IMR-90 (cell line): ENCODE data around the gene SORCS1. TPM values are rescaled to one million over a fixed set of nuclear protein-coding genes. Genes with fewer than 3 reads are reported as not detected.

Experiments used
- ATAC-seq: fragments of 200-7000 bp; cut with Tn5 transposase; 2 replicates; pipeline ENCODE4 v1.9.1; 2020; ENCODE audit warnings: low read depth, mild to moderate bottlenecking, moderate library complexity
- BruUV-seq: library from RNA; stranded (reverse); fragments of 400-500 nt; replicated peaks from 2 replicates; lab custom pipeline; 2021; lab: Mats Ljungman, UMichigan
- CTCF ChIA-PET: fragments of 300-600 bp; formaldehyde crosslinking; extraction: SDS; loops from one replicate; lab custom pipeline; 2021; ENCODE audit warnings: antibody characterized with exemption; lab: Yijun Ruan, JAX
- POLR2A ChIA-PET: fragments of 300-600 bp; sonication (Branson Sonifier 250); formaldehyde crosslinking; loops from one replicate; lab custom pipeline; 2022; ENCODE audit warnings: antibody characterized with exemption; ENCODE audit not compliant: unreplicated experiment; lab: Charles Lee
- DNase-seq: peaks from one replicate; pipeline ENCODE4 v3.0.0; 2013
- H2AFZ ChIP-seq: replicated peaks from 2 replicates; pipeline ENCODE3; 2013; ENCODE audit warnings: low read length, mild to moderate bottlenecking; ENCODE audit not compliant: poor library complexity
- H2AK5ac ChIP-seq: 2 replicates; pipeline ENCODE4 v1.6.1; 2013; ENCODE audit warnings: low read depth, low read length, inconsistent platforms
- H2AK9ac ChIP-seq: replicated peaks from 2 replicates; pipeline ENCODE3; 2013; ENCODE audit warnings: mild to moderate bottlenecking, low read depth, low read length, moderate library complexity; ENCODE audit not compliant: poor library complexity
- H2BK120ac ChIP-seq: 2 replicates; pipeline ENCODE4 v1.6.1; 2013; ENCODE audit warnings: low read depth, low read length, inconsistent platforms
- H2BK15ac ChIP-seq: 3 replicates; pipeline ENCODE4 v1.6.1; 2013; ENCODE audit warnings: low read depth, low read length, inconsistent platforms
- H2BK20ac ChIP-seq: 2 replicates; pipeline ENCODE4 v1.6.1; 2013; ENCODE audit warnings: low read depth, mild to moderate bottlenecking, inconsistent platforms, low read length, moderate library complexity
- H2BK5ac ChIP-seq: 2 replicates; pipeline ENCODE4 v1.6.1; 2013; ENCODE audit warnings: mild to moderate bottlenecking, low read depth, low read length, inconsistent platforms; ENCODE audit not compliant: poor library complexity, severe bottlenecking
- H3K14ac ChIP-seq: replicated peaks from 2 replicates; pipeline ENCODE4 v1.6.1; 2013; ENCODE audit warnings: low read depth, low read length, inconsistent platforms
- H3K18ac ChIP-seq: 2 replicates; pipeline ENCODE4 v1.6.1; 2013; ENCODE audit warnings: low read depth, low read length, control low read depth
- H3K23ac ChIP-seq: 2 replicates; pipeline ENCODE4 v1.6.1; 2013; ENCODE audit warnings: low read depth, low read length, inconsistent platforms
- H3K27ac ChIP-seq: 2 replicates; pipeline ENCODE4 v1.5.1; 2013; ENCODE audit warnings: mild to moderate bottlenecking, control low read depth, low read length; ENCODE audit not compliant: insufficient read depth
- H3K27me3 ChIP-seq: 2 replicates; pipeline ENCODE4 v1.6.1; 2013; ENCODE audit warnings: low read length; ENCODE audit not compliant: control insufficient read depth, insufficient read depth
- H3K36me3 ChIP-seq: 2 replicates; pipeline ENCODE4 v1.6.1; 2013; ENCODE audit warnings: low read length, mixed read lengths; ENCODE audit not compliant: control insufficient read depth, insufficient read depth
- H3K4ac ChIP-seq: 2 replicates; pipeline ENCODE4 v1.6.1; 2013; ENCODE audit warnings: low read depth, low read length, inconsistent platforms
- H3K4me1 ChIP-seq: 2 replicates; pipeline ENCODE4 v1.6.1; 2013; ENCODE audit warnings: low read length, mixed read lengths; ENCODE audit not compliant: control insufficient read depth, insufficient read depth
- H3K4me2 ChIP-seq: 2 replicates; pipeline ENCODE4 v1.6.1; 2013; ENCODE audit warnings: low read depth, mild to moderate bottlenecking, control low read depth, low read length, moderate library complexity
- H3K4me3 ChIP-seq: 2 replicates; pipeline ENCODE4 v1.5.1; 2013; ENCODE audit warnings: low read depth, mild to moderate bottlenecking, control low read depth, low read length, moderate library complexity; ENCODE audit not compliant: insufficient read depth
- H3K56ac ChIP-seq: 2 replicates; pipeline ENCODE4 v1.6.1; 2013; ENCODE audit warnings: low read length, inconsistent platforms; ENCODE audit not compliant: insufficient read depth; ENCODE audit errors: extremely low read depth
- H3K79me1 ChIP-seq, 2 experiments: 2 replicates each; pipeline ENCODE4 v1.6.1; 2013; ENCODE audit warnings: low read length in 2 of 2, inconsistent platforms in 1 of 2, low read depth in 1 of 2
- H3K9ac ChIP-seq: 2 replicates; pipeline ENCODE4 v1.6.1; 2013; ENCODE audit warnings: low read depth, low read length, control low read depth
- H3K9me1 ChIP-seq: 2 replicates; pipeline ENCODE4 v1.6.1; 2013; ENCODE audit warnings: low read length, inconsistent platforms; ENCODE audit not compliant: insufficient read depth
- H3K9me3 ChIP-seq: 2 replicates; pipeline ENCODE4 v1.6.1; 2013; ENCODE audit warnings: low read length; ENCODE audit not compliant: control insufficient read depth, insufficient read depth
- H4K20me1 ChIP-seq: 2 replicates; pipeline ENCODE4 v1.6.1; 2013; ENCODE audit warnings: low read length, inconsistent platforms; ENCODE audit not compliant: insufficient read depth
- H4K5ac ChIP-seq: 2 replicates; pipeline ENCODE4 v1.6.1; 2013; ENCODE audit warnings: mild to moderate bottlenecking, low read depth, low read length, control low read depth
- H4K8ac ChIP-seq, 2 experiments: 2 replicates each; pipeline ENCODE4 v1.6.1; 2013; ENCODE audit warnings: low read depth in 2 of 2, low read length in 2 of 2, control low read depth in 1 of 2, inconsistent platforms in 1 of 2
- H4K91ac ChIP-seq: 2 replicates; pipeline ENCODE4 v1.6.1; 2013; ENCODE audit warnings: low read depth, low read length, inconsistent platforms; ENCODE audit not compliant: insufficient read depth
- BHLHE40 ChIP-seq: fragments of 150-350 bp; IDR thresholded peaks from 2 replicates; pipeline ENCODE4 v1.6.1; 2016; ENCODE audit warnings: mild to moderate bottlenecking, low read depth, low read length
- CEBPB ChIP-seq: IDR thresholded peaks from 2 replicates; pipeline ENCODE4 v1.6.1; 2012; ENCODE audit warnings: low read depth, low read length, improper control_type of control experiment
- CHD1 ChIP-seq: IDR thresholded peaks from 2 replicates; pipeline ENCODE4 v1.6.1; 2012; ENCODE audit warnings: low read depth, low read length, improper control_type of control experiment
- FOS ChIP-seq: fragments of 150-350 bp; IDR thresholded peaks from 2 replicates; pipeline ENCODE4 v1.6.1; 2016; ENCODE audit warnings: low read depth, low read length
- MAZ ChIP-seq: IDR thresholded peaks from 2 replicates; pipeline ENCODE4 v1.6.1; 2012; ENCODE audit warnings: low read depth, mild to moderate bottlenecking, low read length, improper control_type of control experiment, moderate library complexity, borderline replicate concordance
- MXI1 ChIP-seq: IDR thresholded peaks from 2 replicates; pipeline ENCODE4 v1.6.1; 2012; ENCODE audit warnings: low read depth, mild to moderate bottlenecking, low read length, moderate library complexity, borderline replicate concordance
- NFE2L2 ChIP-seq: fragments of 150-350 bp; IDR thresholded peaks from 2 replicates; pipeline ENCODE4 v1.6.1; 2016; ENCODE audit warnings: low read depth, mild to moderate bottlenecking, low read length
- POLR2A ChIP-seq: IDR thresholded peaks from 2 replicates; pipeline ENCODE4 v1.6.1; 2012; ENCODE audit warnings: mild to moderate bottlenecking, low read depth, low read length
- RAD21 ChIP-seq: IDR thresholded peaks from 2 replicates; pipeline ENCODE4 v1.6.1; 2012; ENCODE audit warnings: low read length, improper control_type of control experiment
- RCOR1 ChIP-seq: IDR thresholded peaks from 2 replicates; pipeline ENCODE4 v1.6.1; 2012; ENCODE audit warnings: mild to moderate bottlenecking, low read length, improper control_type of control experiment; ENCODE audit not compliant: insufficient replicate concordance
- RFX5 ChIP-seq: IDR thresholded peaks from 2 replicates; pipeline ENCODE4 v1.8.0; 2012; ENCODE audit warnings: low read depth, mild to moderate bottlenecking, low read length, moderate library complexity
- SMC3 ChIP-seq: fragments of 150-350 bp; IDR thresholded peaks from 2 replicates; pipeline ENCODE4 v1.6.1; 2016; ENCODE audit warnings: low read depth, mild to moderate bottlenecking, antibody characterized with exemption, low read length, moderate library complexity
- WGBS, 2 experiments: methylation state at CpG; one replicate each; pipeline versions ENCODE4 v1.1.5 to v1.1.7; 2013; ENCODE audit warnings: missing lambda C conversion rate in 2 of 2; ENCODE audit not compliant: insufficient read length in 1 of 2; ENCODE audit errors: extremely low coverage in 2 of 2; 5-methylcytosine and 5-hydroxymethylcytosine counted together
- dilution Hi-C: fragments of 300-500 bp; cut with HindIII; formaldehyde crosslinking; loops from one replicate; pipeline ENCODE4 v1.14.3; 2018; ENCODE audit warnings: low sequenced_read_pairs; ENCODE audit not compliant: unreplicated experiment
- in situ Hi-C: fragments of 300-500 bp; cut with MboI; formaldehyde crosslinking; loops from 3 replicates; pipeline ENCODE4 v1.14.3; 2019; ENCODE audit warnings: low sequenced_read_pairs, inconsistent platforms, mixed read lengths
- intact Hi-C: fragments of 100-400 bp; cut with micrococcal nuclease; formaldehyde crosslinking; loops from 2 replicates; pipeline ENCODE4 v1.10.0; 2022
- polyA plus RNA-seq, 3 experiments: library from polyadenylated mRNA; depleted of rRNA; stranded (reverse); fragments of >200 nt; gene quantifications; 2 replicates each; pipeline ENCODE4 v1.2.3, GENCODE V29; 2012; ENCODE audit warnings: low replicate concordance in 1 of 3
- total RNA-seq: library from RNA; depleted of rRNA; stranded (reverse); fragments of >200 nt; gene quantifications from 2 replicates; pipeline ENCODE4 v1.2.3, GENCODE V29; 2012
- TF ChIP-seq, protein P1 (sequence below): conservative IDR thresholded peaks from 2 replicates; pipeline ENCODE4 v1.5.1; 2012; ENCODE audit warnings: mild to moderate bottlenecking, low read depth, low read length, improper control_type of control experiment
- TF ChIP-seq, protein P2 (sequence below): fragments of 150-350 bp; IDR thresholded peaks from 2 replicates; pipeline ENCODE4 v1.6.1; 2016; ENCODE audit warnings: low read depth, mild to moderate bottlenecking, low read length, moderate library complexity, borderline replicate concordance
- TF ChIP-seq, protein P3 (sequence below): fragments of 150-350 bp; IDR thresholded peaks from 2 replicates; pipeline ENCODE4 v1.6.1; 2017; ENCODE audit warnings: mild to moderate bottlenecking, antibody characterized with exemption, low read length, low read depth

SORCS1 gene
- total and polyA plus RNA-seq, 2 of the 4 experiments (the other 2 are of a cell fraction), result under 0.01 TPM; not detected in 1

DNA sequence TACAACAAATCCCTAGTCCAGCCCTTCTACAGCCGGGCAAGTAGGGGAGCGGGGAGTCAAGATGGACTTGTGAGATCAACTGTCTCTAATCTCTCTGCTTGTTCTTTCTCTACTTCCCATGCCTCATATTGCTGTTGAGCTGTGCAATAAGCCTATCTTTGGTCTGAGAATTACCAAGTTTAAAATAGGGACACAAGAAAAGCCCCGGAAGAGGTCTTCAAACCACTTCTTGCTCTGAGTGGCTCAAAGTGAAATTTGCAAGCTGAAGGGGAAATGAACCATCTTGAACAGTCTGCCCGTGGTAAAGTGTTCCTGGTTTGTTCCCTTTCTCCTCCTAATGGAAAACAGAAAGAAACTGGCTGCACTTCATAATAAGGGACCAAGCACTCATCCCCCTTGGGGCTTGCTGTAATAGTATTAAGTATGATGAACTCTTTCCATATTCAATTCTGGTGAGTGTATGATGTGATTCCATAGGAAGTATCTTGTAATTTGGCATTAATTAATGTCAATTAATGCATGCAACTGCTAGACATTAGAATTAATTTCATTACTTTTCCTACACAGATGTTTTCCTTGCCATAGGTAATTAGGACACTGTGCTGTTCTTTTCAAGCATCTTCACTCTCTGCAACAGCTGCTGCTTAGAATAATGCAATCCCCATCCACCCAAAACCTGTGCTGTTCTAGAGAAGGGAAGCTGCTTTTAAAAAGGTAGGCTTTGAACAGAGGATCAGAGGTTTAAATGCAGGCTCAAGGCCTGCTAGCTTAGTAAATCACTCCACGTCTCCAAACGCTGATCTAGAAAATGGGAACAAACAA is 449.6 kb downstream of the SORCS1 start:
- H2BK5ac ChIP-seq, result no peak overlapping the region
- no peaks in the 10 kb centered on the region for H3K9me1 ChIP-seq
- no peak overlapping the region for H3K14ac ChIP-seq
- ChIA-PET POLR2A (no interaction called here), CTCF (no interaction called here)
- H3K27ac ChIP-seq, result no peak overlapping the region
- H3K27me3 ChIP-seq, result no peaks in the 10 kb centered on the region
- no peak overlapping the region for H2AK5ac ChIP-seq
- H3K4me3 ChIP-seq, result no peak overlapping the region
- H3K23ac ChIP-seq, result no peak overlapping the region
- H2BK15ac ChIP-seq, result no peak overlapping the region
- no peak overlapping the region for H4K91ac ChIP-seq
- in situ Hi-C loops, result no loop called here
- H3K4me2 ChIP-seq, result no peak overlapping the region
- H2BK120ac ChIP-seq, result no peak overlapping the region
- 0 out of 2 replicates have a peak, but pooled peaks cover 1% of the 10 kb centered on the region for H3K9me3 ChIP-seq
- H4K20me1 ChIP-seq, result no peaks in the 10 kb centered on the region
- H3K4ac ChIP-seq, result no peak overlapping the region
- DNase-seq (no peak), ATAC-seq (no peak)
- H3K36me3 ChIP-seq, result no peaks in the 10 kb centered on the region
- no peak overlapping the region for H2BK20ac ChIP-seq
- H2AFZ ChIP-seq, result no peak overlapping the region
- no peaks in the 10 kb centered on the region for H3K4me1 ChIP-seq
- H3K79me1 ChIP-seq, result no peaks in the 10 kb centered on the region
- no peak overlapping the region for H3K18ac ChIP-seq
- H2AK9ac ChIP-seq, result no peak overlapping the region
- H4K8ac ChIP-seq, result no peak overlapping the region
- intact Hi-C loops, result no loop called here
- WGBS, 2 experiments, result 50% methylated on average over 2 of the region's 6 CpGs; no CpG with 5 or more reads in 1 of the 2 experiments
- H3K9ac ChIP-seq, result no peak overlapping the region
- BruUV-seq, result no TSS peak
- H4K5ac ChIP-seq, result no peak overlapping the region
- dilution Hi-C loops, result no loop called here
- no peak overlapping the region for H3K56ac ChIP-seq
- TF ChIP-seq SMC3 (no peak), RFX5 (no peak), BHLHE40 (no peak), POLR2A (no peak), FOS (no peak), MAZ (no peak), RCOR1 (no peak), NFE2L2 (no peak), CHD1 (no peak), RAD21 (no peak), MXI1 (no peak), CEBPB (no peak)
- TF ChIP-seq, protein P1, sequence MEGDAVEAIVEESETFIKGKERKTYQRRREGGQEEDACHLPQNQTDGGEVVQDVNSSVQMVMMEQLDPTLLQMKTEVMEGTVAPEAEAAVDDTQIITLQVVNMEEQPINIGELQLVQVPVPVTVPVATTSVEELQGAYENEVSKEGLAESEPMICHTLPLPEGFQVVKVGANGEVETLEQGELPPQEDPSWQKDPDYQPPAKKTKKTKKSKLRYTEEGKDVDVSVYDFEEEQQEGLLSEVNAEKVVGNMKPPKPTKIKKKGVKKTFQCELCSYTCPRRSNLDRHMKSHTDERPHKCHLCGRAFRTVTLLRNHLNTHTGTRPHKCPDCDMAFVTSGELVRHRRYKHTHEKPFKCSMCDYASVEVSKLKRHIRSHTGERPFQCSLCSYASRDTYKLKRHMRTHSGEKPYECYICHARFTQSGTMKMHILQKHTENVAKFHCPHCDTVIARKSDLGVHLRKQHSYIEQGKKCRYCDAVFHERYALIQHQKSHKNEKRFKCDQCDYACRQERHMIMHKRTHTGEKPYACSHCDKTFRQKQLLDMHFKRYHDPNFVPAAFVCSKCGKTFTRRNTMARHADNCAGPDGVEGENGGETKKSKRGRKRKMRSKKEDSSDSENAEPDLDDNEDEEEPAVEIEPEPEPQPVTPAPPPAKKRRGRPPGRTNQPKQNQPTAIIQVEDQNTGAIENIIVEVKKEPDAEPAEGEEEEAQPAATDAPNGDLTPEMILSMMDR, result no peak
- TF ChIP-seq, protein P2, sequence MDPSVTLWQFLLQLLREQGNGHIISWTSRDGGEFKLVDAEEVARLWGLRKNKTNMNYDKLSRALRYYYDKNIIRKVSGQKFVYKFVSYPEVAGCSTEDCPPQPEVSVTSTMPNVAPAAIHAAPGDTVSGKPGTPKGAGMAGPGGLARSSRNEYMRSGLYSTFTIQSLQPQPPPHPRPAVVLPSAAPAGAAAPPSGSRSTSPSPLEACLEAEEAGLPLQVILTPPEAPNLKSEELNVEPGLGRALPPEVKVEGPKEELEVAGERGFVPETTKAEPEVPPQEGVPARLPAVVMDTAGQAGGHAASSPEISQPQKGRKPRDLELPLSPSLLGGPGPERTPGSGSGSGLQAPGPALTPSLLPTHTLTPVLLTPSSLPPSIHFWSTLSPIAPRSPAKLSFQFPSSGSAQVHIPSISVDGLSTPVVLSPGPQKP, result no peak
- TF ChIP-seq, protein P3, sequence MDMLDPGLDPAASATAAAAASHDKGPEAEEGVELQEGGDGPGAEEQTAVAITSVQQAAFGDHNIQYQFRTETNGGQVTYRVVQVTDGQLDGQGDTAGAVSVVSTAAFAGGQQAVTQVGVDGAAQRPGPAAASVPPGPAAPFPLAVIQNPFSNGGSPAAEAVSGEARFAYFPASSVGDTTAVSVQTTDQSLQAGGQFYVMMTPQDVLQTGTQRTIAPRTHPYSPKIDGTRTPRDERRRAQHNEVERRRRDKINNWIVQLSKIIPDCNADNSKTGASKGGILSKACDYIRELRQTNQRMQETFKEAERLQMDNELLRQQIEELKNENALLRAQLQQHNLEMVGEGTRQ, result no peak
